ENCODE data around the gene UBXN7.
"Not testable (repeated sequence)": the region's sequence is repeated elsewhere in the genome, so short reads cannot be mapped to it uniquely, and the experiment has no call there.

Gene UBXN7

GRCh38 chr3:196399485-196399945, 32.7 kb downstream of the UBXN7 start:
- no peak for DNase-seq (ENCODE audit: low read depth)
- H3K4me3 ChIP-seq (ENCODE audit: low read depth, low read length), result no peak overlapping the region
- no peak for TF ChIP-seq CTCF (IDR thresholded peaks at IDR 0.05; ENCODE audit: low read depth, low read length, missing control alignments)

GRCh38 chr3:196398782-196399181, 33.4 kb downstream of the UBXN7 start:
- no peak for DNase-seq (ENCODE audit: low read depth)
- H3K4me3 ChIP-seq (ENCODE audit: low read depth, low read length), result no peak overlapping the region
- no peak for TF ChIP-seq CTCF (IDR thresholded peaks at IDR 0.05; ENCODE audit: low read depth, low read length, missing control alignments)

DNA sequence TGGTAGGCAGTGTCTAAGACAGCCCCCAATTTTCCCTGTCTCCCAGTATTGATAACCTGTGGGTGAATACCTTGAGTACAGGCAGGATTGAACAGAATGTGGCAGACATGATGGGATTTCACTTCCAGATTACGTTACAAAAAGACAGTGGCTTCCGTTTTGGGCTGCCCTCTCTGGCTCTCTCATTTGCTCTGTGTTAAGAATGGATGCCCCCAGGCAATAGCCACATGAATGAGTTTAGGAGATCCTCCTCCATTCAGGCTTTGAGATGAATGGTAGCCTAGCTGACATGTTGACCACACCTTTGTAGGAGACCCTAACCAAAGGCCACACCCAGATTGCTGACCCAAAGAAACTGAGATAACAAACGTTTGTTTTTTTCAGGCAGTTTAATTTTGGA, 34.3 kb downstream of the UBXN7 start:
- TF ChIP-seq CTCF (IDR thresholded peaks at IDR 0.05; ENCODE audit: low read depth, low read length, missing control alignments), result no peak

GRCh38 chr3:196390116-196390515, 42.1 kb downstream of the UBXN7 start:
- no peak overlapping the region for H3K4me3 ChIP-seq (ENCODE audit: low read depth, low read length)
- no peak for TF ChIP-seq CTCF (IDR thresholded peaks at IDR 0.05; ENCODE audit: low read depth, low read length, missing control alignments)
- no peak for DNase-seq (ENCODE audit: low read depth)

More for the DNA sequence above, 34.3 kb downstream of the UBXN7 start:
- H3K4me3 ChIP-seq (ENCODE audit: low read depth, low read length), result no peak overlapping the region
- no peak for DNase-seq (ENCODE audit: low read depth)

- no peak overlapping the region for H3K4me3 ChIP-seq (ENCODE audit: low read depth, low read length)
- DNase-seq (ENCODE audit: low read depth), result no peak
- TF ChIP-seq CTCF (IDR thresholded peaks at IDR 0.05; ENCODE audit: low read depth, low read length, missing control alignments), result no peak
Measured at GRCh38 chr3:196388956-196389355, 43.3 kb downstream of the UBXN7 start.

DNA sequence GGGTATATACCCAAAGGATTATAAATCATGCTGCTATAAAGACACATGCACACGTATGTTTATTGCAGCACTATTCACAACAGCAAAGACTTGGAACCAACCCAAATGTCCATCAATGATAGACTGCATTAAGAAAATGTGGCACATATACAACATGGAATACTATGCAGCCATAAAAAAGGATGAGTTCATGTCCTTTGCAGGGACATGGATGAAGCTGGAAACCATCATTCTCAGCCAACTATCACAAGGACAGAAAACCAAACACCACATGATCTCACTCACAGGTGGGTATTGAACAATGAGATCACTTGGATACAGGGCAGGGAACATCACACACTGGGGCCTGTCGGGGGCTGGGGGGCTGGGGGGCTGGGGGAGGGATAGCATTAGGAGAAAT, 44.3 kb downstream of the UBXN7 start:
- not testable (repeated sequence) for H3K4me3 ChIP-seq (ENCODE audit: low read depth, low read length); DNase-seq (ENCODE audit: low read depth)

- DNase-seq (ENCODE audit: low read depth); H3K4me3 ChIP-seq (ENCODE audit: low read depth, low read length): not testable (repeated sequence)
Measured at GRCh38 chr3:196386797-196387196, 45.4 kb downstream of the UBXN7 start.

- DNase-seq (ENCODE audit: low read depth), result not testable (repeated sequence)
Measured at GRCh38 chr3:196386034-196386433, 46.2 kb downstream of the UBXN7 start.

DNA sequence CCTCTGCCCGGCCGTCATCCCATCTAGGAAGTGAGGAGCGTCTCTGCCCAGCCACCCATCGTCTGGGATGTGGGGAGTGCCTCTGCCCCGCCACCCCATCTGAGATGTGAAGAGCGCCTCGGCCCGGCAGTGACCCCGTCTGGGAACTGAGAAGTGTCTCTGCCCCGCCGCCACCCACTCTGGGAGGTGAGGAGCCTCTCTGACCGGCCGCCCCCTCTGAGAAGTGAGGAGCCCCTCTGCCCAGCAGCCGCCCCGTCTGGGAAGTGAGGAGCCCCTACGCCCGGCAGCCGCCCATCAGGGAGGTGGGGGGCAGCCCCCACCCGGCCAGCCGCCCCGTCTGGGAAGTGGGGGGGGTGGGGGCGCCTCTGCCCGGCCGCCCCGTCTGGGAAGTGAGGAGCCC, 46.8 kb downstream of the UBXN7 start:
- not testable (repeated sequence) for DNase-seq (ENCODE audit: low read depth); H3K4me3 ChIP-seq (ENCODE audit: low read depth, low read length)

More at GRCh38 chr3:196386034-196386433, 46.2 kb downstream of the UBXN7 start:
- not testable (repeated sequence) for H3K4me3 ChIP-seq (ENCODE audit: low read depth, low read length)

All from GM12864 (cell line).